Measurements from ENCODE around the gene C5orf46. TPM values are rescaled to one million over a fixed set of nuclear protein-coding genes. Genes with fewer than 3 reads are reported as not detected.
A peak's percentile ranks its signal among the peaks of the same experiment; 100 is the strongest.

C5orf46 gene
- total and polyA plus RNA-seq, 9 of the 15 experiments (the other 6 are each of a cell fraction or from before 2014, with no cell fraction given) = not detected

DNA sequence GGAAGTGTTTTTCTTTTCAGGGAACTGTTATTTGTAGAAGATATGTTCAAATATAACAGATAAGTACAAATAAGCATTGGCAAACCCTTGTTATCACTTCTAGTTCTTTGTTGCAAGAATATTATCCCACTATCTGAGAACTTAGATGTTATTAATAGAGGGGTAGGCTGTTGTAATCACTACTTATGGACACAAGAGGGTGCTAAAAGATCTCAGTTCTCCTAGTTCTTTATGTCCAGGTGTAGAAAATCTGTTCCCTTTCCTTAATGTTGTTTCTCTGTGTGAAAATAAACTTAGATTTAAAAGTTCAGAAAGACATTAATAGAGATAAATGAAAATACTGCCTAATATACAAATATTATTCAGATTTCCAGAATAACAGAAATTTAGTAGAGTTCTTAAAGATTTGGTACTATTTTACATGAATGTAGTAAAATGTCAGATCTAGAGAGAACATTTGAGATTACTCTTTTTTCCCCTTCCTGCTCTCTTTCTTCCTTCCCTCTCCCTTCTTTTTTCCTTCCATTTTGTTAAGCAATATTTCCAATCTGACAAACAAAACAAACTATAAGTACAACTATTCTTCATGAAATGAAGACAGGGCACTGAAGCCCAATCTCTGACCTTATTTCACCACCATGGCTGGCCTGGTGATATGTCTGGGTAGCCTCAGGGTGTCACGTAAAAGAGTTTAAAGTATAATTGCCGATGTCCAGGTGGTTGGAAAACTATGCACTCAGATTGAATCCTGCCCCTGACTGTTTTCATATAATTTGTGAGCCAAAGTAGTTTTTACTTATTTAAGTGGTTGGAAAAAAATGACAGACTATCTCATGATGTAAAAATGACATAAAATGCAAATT is 43.6 kb upstream of the C5orf46 start:
- peak; percentile 78 for ATAC-seq
- Histone ChIP-seq H3K4me1 (replicated peaks in 1 of 2; ENCODE audit: control insufficient read depth in 2 of 2, insufficient read depth in 2 of 2, low read length in 2 of 2) (no peaks in the 10 kb centered on the region), H2AFZ (ENCODE audit: low read depth, low read length) (no peak overlapping the region), H3K9ac (ENCODE audit: insufficient read depth in 1 of 2, low read depth in 2 of 2, low read length in 2 of 2) (no peak overlapping the region), H3K27ac (ENCODE audit: extremely low read depth, low read depth, low read length) (no peak overlapping the region), H3K79me2 (ENCODE audit: control insufficient read depth, insufficient read depth, low read length) (no peaks in the 10 kb centered on the region), H3K4me2 (ENCODE audit: insufficient read depth, low read length) (no peak overlapping the region), H3K36me3 (ENCODE audit: control insufficient read depth, insufficient read depth, low read length) (no peaks in the 10 kb centered on the region), H4K20me1 (replicated peaks; ENCODE audit: control insufficient read depth, insufficient read depth, low read length) (no peaks in the 10 kb centered on the region), H3K9me3 (replicated peaks; ENCODE audit: control insufficient read depth, insufficient read depth, low read depth, low read length) (no peaks in the 10 kb centered on the region), H3K9me1 (ENCODE audit: control insufficient read depth, insufficient read depth, low read length) (no peaks in the 10 kb centered on the region), H3K4me3 (no peak overlapping the region), H3K27me3 (ENCODE audit: control insufficient read depth in 2 of 2, insufficient read depth in 2 of 2, low read length in 2 of 2) (no peaks in the 10 kb centered on the region)
- FAIRE-seq = peak; percentile 59
- in situ Hi-C loops (cut with MboI) (loop anchor here (25.0 kb wide), 1 partner anchor 762 kb away; no protein-coding TSS in a partner anchor), intact Hi-C loops (cut with micrococcal nuclease) (loop anchor here (1.0 to 10.0 kb wide), 6 partner anchors 172 to 1085 kb away; no protein-coding TSS in a partner anchor)
- ChIA-PET CTCF (ENCODE audit: low intra/inter-chr PET ratio) (interaction anchor here (0.7 to 1.9 kb wide), 4 partner anchors 494 to 781 kb away, joined by 3 to 14 read pairs (median 8); no protein-coding TSS in a partner anchor), POLR2A (interaction anchor here (0.6 kb wide), 1 partner anchor 8 kb away, joined by 3 read pairs; no protein-coding TSS in a partner anchor)
- no TSS peak for BruUV-seq (replicated peaks)
- 0% methylated on average over 2 of the region's 2 CpGs for WGBS (ENCODE audit: insufficient coverage, low coverage, missing lambda C conversion rate)
- peak; percentile 25 to 46 (median 42) for DNase-seq (ENCODE audit: extremely low read depth in 1 of 4, low spot score in 3 of 4)
- TF ChIP-seq RBBP5 (IDR thresholded peaks at IDR 0.05; ENCODE audit: borderline replicate concordance, insufficient read depth, low read length, poor library complexity, severe bottlenecking) = no peak
- TF ChIP-seq, protein P1, sequence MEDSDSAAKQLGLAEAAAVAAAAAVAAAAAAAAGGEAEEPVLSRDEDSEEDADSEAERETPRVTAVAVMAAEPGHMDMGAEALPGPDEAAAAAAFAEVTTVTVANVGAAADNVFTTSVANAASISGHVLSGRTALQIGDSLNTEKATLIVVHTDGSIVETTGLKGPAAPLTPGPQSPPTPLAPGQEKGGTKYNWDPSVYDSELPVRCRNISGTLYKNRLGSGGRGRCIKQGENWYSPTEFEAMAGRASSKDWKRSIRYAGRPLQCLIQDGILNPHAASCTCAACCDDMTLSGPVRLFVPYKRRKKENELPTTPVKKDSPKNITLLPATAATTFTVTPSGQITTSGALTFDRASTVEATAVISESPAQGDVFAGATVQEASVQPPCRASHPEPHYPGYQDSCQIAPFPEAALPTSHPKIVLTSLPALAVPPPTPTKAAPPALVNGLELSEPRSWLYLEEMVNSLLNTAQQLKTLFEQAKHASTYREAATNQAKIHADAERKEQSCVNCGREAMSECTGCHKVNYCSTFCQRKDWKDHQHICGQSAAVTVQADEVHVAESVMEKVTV (CRISPR knock-in tag; IDR thresholded peaks at IDR 0.05) = peak; percentile 52; the same call in 1 of the 2 replicates
- TF ChIP-seq, protein P2, sequence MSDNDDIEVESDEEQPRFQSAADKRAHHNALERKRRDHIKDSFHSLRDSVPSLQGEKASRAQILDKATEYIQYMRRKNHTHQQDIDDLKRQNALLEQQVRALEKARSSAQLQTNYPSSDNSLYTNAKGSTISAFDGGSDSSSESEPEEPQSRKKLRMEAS (CRISPR knock-in tag; IDR thresholded peaks at IDR 0.05) = no peak
- TF ChIP-seq, protein P3, sequence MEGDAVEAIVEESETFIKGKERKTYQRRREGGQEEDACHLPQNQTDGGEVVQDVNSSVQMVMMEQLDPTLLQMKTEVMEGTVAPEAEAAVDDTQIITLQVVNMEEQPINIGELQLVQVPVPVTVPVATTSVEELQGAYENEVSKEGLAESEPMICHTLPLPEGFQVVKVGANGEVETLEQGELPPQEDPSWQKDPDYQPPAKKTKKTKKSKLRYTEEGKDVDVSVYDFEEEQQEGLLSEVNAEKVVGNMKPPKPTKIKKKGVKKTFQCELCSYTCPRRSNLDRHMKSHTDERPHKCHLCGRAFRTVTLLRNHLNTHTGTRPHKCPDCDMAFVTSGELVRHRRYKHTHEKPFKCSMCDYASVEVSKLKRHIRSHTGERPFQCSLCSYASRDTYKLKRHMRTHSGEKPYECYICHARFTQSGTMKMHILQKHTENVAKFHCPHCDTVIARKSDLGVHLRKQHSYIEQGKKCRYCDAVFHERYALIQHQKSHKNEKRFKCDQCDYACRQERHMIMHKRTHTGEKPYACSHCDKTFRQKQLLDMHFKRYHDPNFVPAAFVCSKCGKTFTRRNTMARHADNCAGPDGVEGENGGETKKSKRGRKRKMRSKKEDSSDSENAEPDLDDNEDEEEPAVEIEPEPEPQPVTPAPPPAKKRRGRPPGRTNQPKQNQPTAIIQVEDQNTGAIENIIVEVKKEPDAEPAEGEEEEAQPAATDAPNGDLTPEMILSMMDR (IDR thresholded peaks at IDR 0.05 in 2 of 3, conservative IDR thresholded peaks at IDR 0.05 in 1 of 3; ENCODE audit: insufficient read depth in 2 of 3, low read depth in 1 of 3, low read length in 3 of 3) = peak in 2 of 3 experiments; percentile 20 to 68; a peak in 4 of 6 replicates
- no peak for TF ChIP-seq TCF7L2 (IDR thresholded peaks at IDR 0.05; ENCODE audit: low read depth, low read length)
- TF ChIP-seq, protein P4, sequence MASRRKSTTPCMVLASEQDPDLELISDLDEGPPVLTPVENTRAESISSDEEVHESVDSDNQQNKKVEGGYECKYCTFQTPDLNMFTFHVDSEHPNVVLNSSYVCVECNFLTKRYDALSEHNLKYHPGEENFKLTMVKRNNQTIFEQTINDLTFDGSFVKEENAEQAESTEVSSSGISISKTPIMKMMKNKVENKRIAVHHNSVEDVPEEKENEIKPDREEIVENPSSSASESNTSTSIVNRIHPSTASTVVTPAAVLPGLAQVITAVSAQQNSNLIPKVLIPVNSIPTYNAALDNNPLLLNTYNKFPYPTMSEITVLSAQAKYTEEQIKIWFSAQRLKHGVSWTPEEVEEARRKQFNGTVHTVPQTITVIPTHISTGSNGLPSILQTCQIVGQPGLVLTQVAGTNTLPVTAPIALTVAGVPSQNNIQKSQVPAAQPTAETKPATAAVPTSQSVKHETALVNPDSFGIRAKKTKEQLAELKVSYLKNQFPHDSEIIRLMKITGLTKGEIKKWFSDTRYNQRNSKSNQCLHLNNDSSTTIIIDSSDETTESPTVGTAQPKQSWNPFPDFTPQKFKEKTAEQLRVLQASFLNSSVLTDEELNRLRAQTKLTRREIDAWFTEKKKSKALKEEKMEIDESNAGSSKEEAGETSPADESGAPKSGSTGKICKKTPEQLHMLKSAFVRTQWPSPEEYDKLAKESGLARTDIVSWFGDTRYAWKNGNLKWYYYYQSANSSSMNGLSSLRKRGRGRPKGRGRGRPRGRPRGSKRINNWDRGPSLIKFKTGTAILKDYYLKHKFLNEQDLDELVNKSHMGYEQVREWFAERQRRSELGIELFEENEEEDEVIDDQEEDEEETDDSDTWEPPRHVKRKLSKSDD (conservative IDR thresholded peaks at IDR 0.05; ENCODE audit: low read length) = no peak
- no peak for TF ChIP-seq ZNF384 (IDR thresholded peaks at IDR 0.05; ENCODE audit: low read depth, low read length)
